Tibial nerve (tissue), 4 donors: Measurements from ENCODE around the gene PSMB11. TPM values are rescaled to one million over a fixed set of nuclear protein-coding genes. Genes with fewer than 3 reads are reported as not detected.

ENCODE experiments used
- DNase-seq, 2 donors: peaks; one replicate each; pipeline ENCODE4 v3.0.0-alpha.2; 2019; ENCODE audit warnings: low spot score in 2 of 2
- H3K27ac ChIP-seq, 4 donors: fragments of 200-600 bp; sonication (generic) in 3 of 4; one replicate each; pipeline ENCODE4 v1.5.1; 2017 to 2019; ENCODE audit warnings: mild to moderate bottlenecking in 1 of 4
- H3K27me3 ChIP-seq, 2 donors: fragments of 200-600 bp; sonication (generic) in 1 of 2; one replicate each; pipeline versions ENCODE4 v1.5.1 to v1.6.0; 2017 to 2019
- H3K36me3 ChIP-seq, 3 donors: fragments of 200-600 bp; sonication (generic); one replicate each; pipeline ENCODE4 v1.5.1; 2018 to 2019
- H3K4me1 ChIP-seq, 4 donors: fragments of 200-600 bp; sonication (generic) in 3 of 4; one replicate each; pipeline ENCODE4 v1.5.1; 2017 to 2019
- H3K4me3 ChIP-seq, 4 donors: fragments of 200-600 bp; sonication (generic) in 3 of 4; one replicate each; pipeline ENCODE4 v1.5.1; 2017 to 2019; ENCODE audit warnings: mild to moderate bottlenecking in 1 of 4, moderate library complexity in 1 of 4
- H3K9me3 ChIP-seq, 4 donors: fragments of 200-600 bp; sonication (generic) in 3 of 4; one replicate each; pipeline ENCODE4 v1.5.1; 2017 to 2019
- EP300 ChIP-seq, 2 donors: sonication (generic); formaldehyde crosslinking; IDR thresholded peaks; one replicate each; pipeline ENCODE4 v1.6.1; 2017; ENCODE audit warnings: antibody characterized with exemption in 2 of 2, mild to moderate bottlenecking in 1 of 2
- POLR2A ChIP-seq, 2 donors: fragments of 450-650 bp; IDR thresholded peaks; one replicate each; pipeline ENCODE4 v1.6.1; 2017; ENCODE audit warnings: antibody characterized with exemption in 2 of 2, mild to moderate bottlenecking in 2 of 2, moderate library complexity in 2 of 2
- whole genome bisulfite sequencing, 2 donors: methylation state at CpG; one replicate each; pipeline ENCODE4 v1.1.5; 2018; 5-methylcytosine and 5-hydroxymethylcytosine counted together
- total RNA-seq, 4 donors: library from RNA; depleted of rRNA; stranded (reverse); fragments of >200 nt; gene quantifications; one replicate each; pipeline ENCODE4 v1.1.0, GENCODE V29; 2016
- TF ChIP-seq, protein P1 (sequence below), 5 experiments: fragments of 200-600 bp in 3 of 5; fragments of 450-650 bp in 2 of 5; sonication (generic) in 3 of 5; IDR thresholded peaks; one replicate each; pipeline ENCODE4 v1.5.1; 2016 to 2019; ENCODE audit warnings: antibody characterized with exemption in 5 of 5, mild to moderate bottlenecking in 3 of 5, moderate library complexity in 2 of 5

PSMB11 gene
- total RNA-seq, 4 donors from 2014 or later: not detected

DNA sequence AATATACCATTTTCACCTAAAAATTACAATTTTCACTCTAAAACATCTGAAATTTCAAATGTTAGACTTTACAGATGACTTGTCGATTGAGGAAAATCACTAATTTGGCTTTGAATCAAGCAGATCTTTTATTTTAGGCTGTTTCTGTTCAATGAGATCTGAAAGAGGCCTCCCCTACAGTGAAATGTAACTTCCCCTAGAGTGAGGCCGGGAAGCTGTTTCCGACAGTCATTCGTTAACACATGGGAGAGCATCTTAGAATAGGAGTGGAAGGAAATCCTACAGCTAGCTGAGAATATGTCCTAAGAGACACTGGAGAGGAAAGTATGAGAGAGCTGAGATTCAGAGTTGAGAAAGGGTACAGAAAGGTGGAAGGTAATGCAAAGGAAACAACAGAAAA lies 26.4 kb upstream of the PSMB11 start:
- 74 to 77% methylated on average over 4 of the region's 4 CpGs for WGBS, 2 donors
- no peak overlapping the region for H3K27ac ChIP-seq
- DNase-seq: no peak
- no peaks in the 10 kb centered on the region for H3K27me3 ChIP-seq
- H3K9me3 ChIP-seq: no peaks in the 10 kb centered on the region
- TF ChIP-seq EP300 (IDR thresholded peaks at IDR 0.05): no peak
- TF ChIP-seq, protein P1, sequence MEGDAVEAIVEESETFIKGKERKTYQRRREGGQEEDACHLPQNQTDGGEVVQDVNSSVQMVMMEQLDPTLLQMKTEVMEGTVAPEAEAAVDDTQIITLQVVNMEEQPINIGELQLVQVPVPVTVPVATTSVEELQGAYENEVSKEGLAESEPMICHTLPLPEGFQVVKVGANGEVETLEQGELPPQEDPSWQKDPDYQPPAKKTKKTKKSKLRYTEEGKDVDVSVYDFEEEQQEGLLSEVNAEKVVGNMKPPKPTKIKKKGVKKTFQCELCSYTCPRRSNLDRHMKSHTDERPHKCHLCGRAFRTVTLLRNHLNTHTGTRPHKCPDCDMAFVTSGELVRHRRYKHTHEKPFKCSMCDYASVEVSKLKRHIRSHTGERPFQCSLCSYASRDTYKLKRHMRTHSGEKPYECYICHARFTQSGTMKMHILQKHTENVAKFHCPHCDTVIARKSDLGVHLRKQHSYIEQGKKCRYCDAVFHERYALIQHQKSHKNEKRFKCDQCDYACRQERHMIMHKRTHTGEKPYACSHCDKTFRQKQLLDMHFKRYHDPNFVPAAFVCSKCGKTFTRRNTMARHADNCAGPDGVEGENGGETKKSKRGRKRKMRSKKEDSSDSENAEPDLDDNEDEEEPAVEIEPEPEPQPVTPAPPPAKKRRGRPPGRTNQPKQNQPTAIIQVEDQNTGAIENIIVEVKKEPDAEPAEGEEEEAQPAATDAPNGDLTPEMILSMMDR (IDR thresholded peaks at IDR 0.05): no peak
- no peak for TF ChIP-seq POLR2A (IDR thresholded peaks at IDR 0.05)
- no peaks in the 10 kb centered on the region for H3K36me3 ChIP-seq
- H3K4me1 ChIP-seq: peaks cover 0 to under 1% (median 0%) of the 10 kb centered on the region in 4 donors
- no peak overlapping the region for H3K4me3 ChIP-seq

DNA sequence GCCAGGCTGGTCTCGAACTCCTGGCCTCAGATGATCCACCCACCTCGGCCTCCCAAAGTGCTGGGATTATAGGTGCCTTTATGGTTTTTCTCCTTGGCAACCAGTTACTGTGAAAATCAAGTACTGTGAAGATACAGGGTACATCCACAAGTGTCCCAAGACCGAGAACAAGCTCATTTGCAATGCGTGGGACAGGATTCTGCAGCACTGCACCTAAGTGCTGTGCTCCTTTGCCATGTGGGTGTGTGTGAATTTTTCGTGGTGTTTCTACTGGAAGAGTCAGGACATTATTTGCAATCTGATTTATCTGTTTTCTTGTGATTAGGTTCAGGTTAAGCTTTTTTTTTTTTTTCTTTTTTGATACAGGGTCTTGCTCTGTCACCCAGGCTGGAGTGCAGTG lies 24.9 kb upstream of the PSMB11 start:
- no peak for DNase-seq
- Histone ChIP-seq H3K27me3 (no peaks in the 10 kb centered on the region), H3K36me3 (peaks cover 0 to 5% (median 0%) of the 10 kb centered on the region in 3 donors), H3K4me3 (no peak overlapping the region), H3K27ac (no peak overlapping the region), H3K4me1 (no peaks in the 10 kb centered on the region), H3K9me3 (no peaks in the 10 kb centered on the region)
- TF ChIP-seq, protein P1 (IDR thresholded peaks at IDR 0.05): no peak
- no peak for TF ChIP-seq POLR2A (IDR thresholded peaks at IDR 0.05)
- WGBS, 2 donors: 82 to 95% methylated on average over 5 of the region's 5 CpGs

GRCh38 chr14:23018107-23018506 lies 23.9 kb upstream of the PSMB11 start:
- Histone ChIP-seq H3K27ac (no peak overlapping the region), H3K27me3 (no peaks in the 10 kb centered on the region), H3K36me3 (peaks cover 0 to 8% (median 0%) of the 10 kb centered on the region in 3 donors), H3K4me3 (no peak overlapping the region), H3K4me1 (no peaks in the 10 kb centered on the region), H3K9me3 (no peaks in the 10 kb centered on the region)
- no peak for DNase-seq
- no peak for TF ChIP-seq POLR2A (IDR thresholded peaks at IDR 0.05)
- TF ChIP-seq, protein P1 (IDR thresholded peaks at IDR 0.05): no peak
- TF ChIP-seq EP300 (IDR thresholded peaks at IDR 0.05): no peak

- Histone ChIP-seq H3K27me3 (no peaks in the 10 kb centered on the region), H3K9me3 (no peaks in the 10 kb centered on the region), H3K27ac (no peak overlapping the region), H3K4me3 (no peak overlapping the region), H3K36me3 (peaks cover 0 to 29% (median 0%) of the 10 kb centered on the region in 3 donors), H3K4me1 (peaks cover 0 to 2% (median 0%) of the 10 kb centered on the region in 4 donors)
- TF ChIP-seq EP300 (IDR thresholded peaks at IDR 0.05) (no peak), POLR2A (IDR thresholded peaks at IDR 0.05) (no peak)
- TF ChIP-seq, protein P1 (IDR thresholded peaks at IDR 0.05): no peak
- 87% methylated on average over 7 of the region's 7 CpGs for WGBS, 2 donors
- no peak for DNase-seq
Observed at GRCh38 chr14:23020143-23021128, 21.6 kb upstream of the PSMB11 start.

DNA sequence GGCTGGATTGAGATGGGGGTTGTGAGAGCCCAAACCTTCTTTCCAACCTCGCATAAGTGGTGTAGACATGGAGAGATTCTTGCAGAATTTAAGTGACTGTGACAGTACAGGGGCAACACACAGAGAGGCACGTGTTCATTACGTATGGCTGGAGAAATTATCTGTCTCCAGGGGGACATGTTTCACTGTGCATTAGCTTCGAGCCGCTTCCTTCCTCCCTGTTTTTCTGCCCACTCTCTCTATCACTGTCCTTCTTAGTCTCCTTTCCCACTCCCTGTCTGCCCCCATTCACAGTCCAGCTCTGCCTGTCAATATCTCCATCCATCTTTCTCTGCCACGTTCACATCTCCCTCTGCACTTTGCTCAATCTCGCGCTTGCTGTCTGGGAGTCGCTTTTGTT lies 20.6 kb upstream of the PSMB11 start:
- H3K4me1 ChIP-seq: peaks cover 0 to 4% (median 0%) of the 10 kb centered on the region in 4 donors
- TF ChIP-seq EP300 (IDR thresholded peaks at IDR 0.05) (no peak), POLR2A (IDR thresholded peaks at IDR 0.05) (no peak)
- TF ChIP-seq, protein P1 (IDR thresholded peaks at IDR 0.05): no peak
- H3K4me3 ChIP-seq: no peak overlapping the region
- peaks cover 0 to 39% (median 2%) of the 10 kb centered on the region in 3 donors for H3K36me3 ChIP-seq
- H3K27ac ChIP-seq: no peak overlapping the region
- DNase-seq: no peak
- no peaks in the 10 kb centered on the region for H3K27me3 ChIP-seq
- WGBS, 2 donors: 65 to 66% methylated on average over 9 of the region's 9 CpGs
- H3K9me3 ChIP-seq: no peaks in the 10 kb centered on the region
